Dermis blood vessel endothelial cell (primary cell): ENCODE results near the gene CD58. TPM values are rescaled to one million over a fixed set of nuclear protein-coding genes. Genes with fewer than 3 reads are reported as not detected.
A peak's percentile ranks its signal among the peaks of the same experiment; 100 is the strongest.

ENCODE experiments used
- DNase-seq: peaks from one replicate; pipeline ENCODE4 v3.0.0; 2010
- total RNA-seq: library from RNA; depleted of rRNA; stranded (reverse); fragments of >200 nt; gene quantifications from 2 replicates; pipeline ENCODE4 v1.2.3, GENCODE V29; 2014

CD58 gene
- total RNA-seq, 1 donor from 2014 or later: 15.5 TPM

- peak; percentile 15 for DNase-seq
Measured at GRCh38 chr1:116508085-116508983, 62.5 kb downstream of the CD58 start.

- no peak for DNase-seq
Measured at GRCh38 chr1:116507631-116508030, 63.2 kb downstream of the CD58 start.

GRCh38 chr1:116506132-116507004 is 64.5 kb downstream of the CD58 start:
- no peak for DNase-seq

GRCh38 chr1:116504308-116505156 is 66.3 kb downstream of the CD58 start:
- no peak for DNase-seq

- DNase-seq: no peak
Measured at GRCh38 chr1:116503546-116504307, 67.1 kb downstream of the CD58 start.

- no peak for DNase-seq
Measured at GRCh38 chr1:116502671-116503314, 68.0 kb downstream of the CD58 start.

- DNase-seq: no peak
Measured at GRCh38 chr1:116501870-116502244, 69.0 kb downstream of the CD58 start.

- no peak for DNase-seq
Measured at GRCh38 chr1:116501125-116501869, 69.5 kb downstream of the CD58 start.

GRCh38 chr1:116498789-116499628 is 71.8 kb downstream of the CD58 start:
- peak; percentile 83 for DNase-seq

GRCh38 chr1:116497656-116498055 is 73.2 kb downstream of the CD58 start:
- peak; percentile 19 for DNase-seq

- no peak for DNase-seq
Measured at GRCh38 chr1:116496898-116497297, 73.9 kb downstream of the CD58 start.

GRCh38 chr1:116496380-116496779 is 74.4 kb downstream of the CD58 start:
- no peak for DNase-seq

GRCh38 chr1:116495535-116495934 is 75.3 kb downstream of the CD58 start:
- DNase-seq: no peak

GRCh38 chr1:116494745-116495144 is 76.1 kb downstream of the CD58 start:
- DNase-seq: no peak

GRCh38 chr1:116494353-116494692 is 76.5 kb downstream of the CD58 start:
- no peak for DNase-seq

- DNase-seq: no peak
Measured at GRCh38 chr1:116493484-116494352, 77.1 kb downstream of the CD58 start.

GRCh38 chr1:116493036-116493435 is 77.8 kb downstream of the CD58 start:
- no peak for DNase-seq

- DNase-seq: no peak
Measured at GRCh38 chr1:116492358-116492811, 78.4 kb downstream of the CD58 start.
